ENCODE data around the gene LENEP. TPM values are rescaled to one million over a fixed set of nuclear protein-coding genes. Genes with fewer than 3 reads are reported as not detected.

The LENEP gene
- polyA plus RNA-seq, 1 donor (not counting 4 experiments of a cell fraction or from before 2014, with no cell fraction given) = not detected

GRCh38 chr1:154951901-154952657, 41.3 kb upstream of the LENEP start:
- H3K79me2 ChIP-seq (ENCODE audit: control insufficient read depth, insufficient read depth, low read length) = no peaks in the 10 kb centered on the region
- no peak overlapping the region for H3K4me3 ChIP-seq (ENCODE audit: control insufficient read depth in 2 of 3, extremely low read depth in 1 of 3, insufficient read depth in 2 of 3, low read depth in 1 of 3, low read length in 3 of 3)
- no peak overlapping the region for H3K27ac ChIP-seq (ENCODE audit: control insufficient read depth, insufficient read depth, low read length)
- no peak overlapping the region for H2AFZ ChIP-seq (ENCODE audit: control insufficient read depth, low read length)
- TF ChIP-seq EZH2 (IDR thresholded peaks at IDR 0.05; ENCODE audit: low read length) (no peak), CTCF (optimal IDR thresholded peaks at IDR 0.05 in 1 of 3, IDR thresholded peaks at IDR 0.05 in 1 of 3, conservative IDR thresholded peaks at IDR 0.05 in 1 of 3; ENCODE audit: extremely low read depth in 1 of 3, insufficient read depth in 2 of 3, low read length in 3 of 3) (no peak)
- H4K20me1 ChIP-seq (ENCODE audit: control insufficient read depth, extremely low read depth, insufficient read depth, low read length) = no peaks in the 10 kb centered on the region
- H3K27me3 ChIP-seq (ENCODE audit: control insufficient read depth, extremely low read depth, insufficient read depth, low read length) = no peaks in the 10 kb centered on the region
- no peak overlapping the region for H3K9ac ChIP-seq (ENCODE audit: control insufficient read depth, extremely low read depth, insufficient read depth, low read length)
- H3K9me3 ChIP-seq (ENCODE audit: control insufficient read depth, low read depth, low read length) = no peaks in the 10 kb centered on the region
- no peak for FAIRE-seq
- no peak overlapping the region for H3K4me2 ChIP-seq (ENCODE audit: control insufficient read depth, extremely low read depth, insufficient read depth, low read depth, low read length)
- dilution Hi-C loops (cut with MboI; ENCODE audit: extremely low pct_ligation_motif_present, low sequenced_read_pairs) = no loop called here
- no peaks in the 10 kb centered on the region for H3K9me1 ChIP-seq (ENCODE audit: control insufficient read depth, extremely low read depth, insufficient read depth, low read length)
- DNase-seq (ENCODE audit: low read depth, low spot score) = no peak
- peaks cover 0 to 13% of the 10 kb centered on the region in 2 experiments for H3K36me3 ChIP-seq (ENCODE audit: control insufficient read depth in 2 of 2, extremely low read depth in 1 of 2, insufficient read depth in 2 of 2, low read length in 2 of 2)
- H3K4me1 ChIP-seq (ENCODE audit: control insufficient read depth, extremely low read depth, insufficient read depth, low read length) = peaks cover 13% of the 10 kb centered on the region

GRCh38 chr1:154952664-154953063, 40.7 kb upstream of the LENEP start:
- H3K36me3 ChIP-seq (ENCODE audit: control insufficient read depth in 2 of 2, extremely low read depth in 1 of 2, insufficient read depth in 2 of 2, low read length in 2 of 2) = peaks cover 2 to 11% of the 10 kb centered on the region in 2 experiments
- H3K79me2 ChIP-seq (ENCODE audit: control insufficient read depth, insufficient read depth, low read length) = no peaks in the 10 kb centered on the region
- no peaks in the 10 kb centered on the region for H4K20me1 ChIP-seq (ENCODE audit: control insufficient read depth, extremely low read depth, insufficient read depth, low read length)
- H3K27me3 ChIP-seq (ENCODE audit: control insufficient read depth, extremely low read depth, insufficient read depth, low read length) = no peaks in the 10 kb centered on the region
- FAIRE-seq (no peak), DNase-seq (ENCODE audit: low read depth, low spot score) (no peak)
- H3K4me3 ChIP-seq (ENCODE audit: control insufficient read depth in 2 of 3, extremely low read depth in 1 of 3, insufficient read depth in 2 of 3, low read depth in 1 of 3, low read length in 3 of 3) = no peak overlapping the region
- peaks cover 19% of the 10 kb centered on the region for H3K4me1 ChIP-seq (ENCODE audit: control insufficient read depth, extremely low read depth, insufficient read depth, low read length)
- dilution Hi-C loops (cut with MboI; ENCODE audit: extremely low pct_ligation_motif_present, low sequenced_read_pairs) = no loop called here
- H3K9me3 ChIP-seq (ENCODE audit: control insufficient read depth, low read depth, low read length) = no peaks in the 10 kb centered on the region
- no peak overlapping the region for H3K9ac ChIP-seq (ENCODE audit: control insufficient read depth, extremely low read depth, insufficient read depth, low read length)
- H3K27ac ChIP-seq (ENCODE audit: control insufficient read depth, insufficient read depth, low read length) = no peak overlapping the region
- H2AFZ ChIP-seq (ENCODE audit: control insufficient read depth, low read length) = no peak overlapping the region
- TF ChIP-seq CTCF (optimal IDR thresholded peaks at IDR 0.05 in 1 of 3, IDR thresholded peaks at IDR 0.05 in 1 of 3, conservative IDR thresholded peaks at IDR 0.05 in 1 of 3; ENCODE audit: extremely low read depth in 1 of 3, insufficient read depth in 2 of 3, low read length in 3 of 3) (no peak), EZH2 (IDR thresholded peaks at IDR 0.05; ENCODE audit: low read length) (no peak)
- no peak overlapping the region for H3K4me2 ChIP-seq (ENCODE audit: control insufficient read depth, extremely low read depth, insufficient read depth, low read depth, low read length)
- H3K9me1 ChIP-seq (ENCODE audit: control insufficient read depth, extremely low read depth, insufficient read depth, low read length) = no peaks in the 10 kb centered on the region

All from keratinocyte (primary cell).